ENCODE measurements around the gene TANC2. TPM values are rescaled to one million over a fixed set of nuclear protein-coding genes. Genes with fewer than 3 reads are reported as not detected.
"Not testable (repeated sequence)": the region's sequence is repeated elsewhere in the genome, so short reads cannot be mapped to it uniquely, and the experiment has no call there.

Gene TANC2
- total and polyA plus RNA-seq, 8 donors: 1.1 to 99.1 (median 9.3) TPM

- H3K4me1 ChIP-seq: peaks cover 0 to 14% (median 4%) of the 10 kb centered on the region in 4 donors
- H3K27me3 ChIP-seq: no peaks in the 10 kb centered on the region
- no peak overlapping the region for H3K4me3 ChIP-seq
- H3K9me3 ChIP-seq: peaks cover 0 to 6% (median 2%) of the 10 kb centered on the region in 4 donors
- H3K36me3 ChIP-seq: no peaks in the 10 kb centered on the region
- DNase-seq: no peak
- TF ChIP-seq CTCF (IDR thresholded peaks at IDR 0.05): no peak
- TF ChIP-seq POLR2A (IDR thresholded peaks at IDR 0.05): no peak
- no peak for TF ChIP-seq EP300 (IDR thresholded peaks at IDR 0.05)
- TF ChIP-seq POLR2AphosphoS5 (IDR thresholded peaks at IDR 0.05): no peak
- 71 to 80% (median 75%) methylated on average over 4 of the region's 4 CpGs for WGBS, 5 donors
- H3K27ac ChIP-seq: no peak overlapping the region
- intact Hi-C loops (cut with DNase I; ENCODE audit: low total_unique reads): no loop called here
Observed at GRCh38 chr17:62974788-62975187, 8.8 kb downstream of the TANC2 start.

GRCh38 chr17:62975206-62975605, 9.2 kb downstream of the TANC2 start:
- Histone ChIP-seq H3K4me3 (no peak overlapping the region), H3K27ac (no peak overlapping the region), H3K36me3 (no peaks in the 10 kb centered on the region), H3K9me3 (peaks cover 0 to 6% (median 2%) of the 10 kb centered on the region in 4 donors), H3K27me3 (no peaks in the 10 kb centered on the region), H3K4me1 (peaks cover 0 to 14% (median 4%) of the 10 kb centered on the region in 4 donors)
- intact Hi-C loops (cut with DNase I; ENCODE audit: low total_unique reads): no loop called here
- no peak for TF ChIP-seq POLR2A (IDR thresholded peaks at IDR 0.05)
- TF ChIP-seq EP300 (IDR thresholded peaks at IDR 0.05): no peak
- TF ChIP-seq CTCF (IDR thresholded peaks at IDR 0.05): no peak
- no peak for TF ChIP-seq POLR2AphosphoS5 (IDR thresholded peaks at IDR 0.05)
- 85 to 97% (median 92%) methylated on average over 2 of the region's 2 CpGs for WGBS, 5 donors
- no peak for DNase-seq

GRCh38 chr17:62976643-62977231, 10.7 kb downstream of the TANC2 start:
- DNase-seq; H3K36me3 ChIP-seq; H3K4me3 ChIP-seq; intact Hi-C loops (cut with DNase I; ENCODE audit: low total_unique reads); H3K4me1 ChIP-seq; H3K27me3 ChIP-seq; H3K9me3 ChIP-seq; H3K27ac ChIP-seq: not testable (repeated sequence)
- 86 to 93% (median 90%) methylated on average over 9 of the region's 9 CpGs for WGBS, 5 donors

GRCh38 chr17:62980842-62981241, 14.8 kb downstream of the TANC2 start:
- DNase-seq: no peak
- Histone ChIP-seq H3K27ac (no peak overlapping the region), H3K9me3 (peaks cover 0 to 18% (median 5%) of the 10 kb centered on the region in 4 donors), H3K36me3 (no peaks in the 10 kb centered on the region), H3K27me3 (no peaks in the 10 kb centered on the region), H3K4me3 (no peak overlapping the region), H3K4me1 (peaks cover 0 to 14% (median 0%) of the 10 kb centered on the region in 4 donors)
- 49 to 69% (median 64%) methylated on average over 3 of the region's 3 CpGs for WGBS, 5 donors
- no peak for TF ChIP-seq EP300 (IDR thresholded peaks at IDR 0.05)
- intact Hi-C loops (cut with DNase I; ENCODE audit: low total_unique reads): no loop called here

- no peak for TF ChIP-seq CTCF (IDR thresholded peaks at IDR 0.05)
- no peak for TF ChIP-seq POLR2AphosphoS5 (IDR thresholded peaks at IDR 0.05)
- no peak for TF ChIP-seq EP300 (IDR thresholded peaks at IDR 0.05)
- TF ChIP-seq POLR2A (IDR thresholded peaks at IDR 0.05): no peak
- no peak for DNase-seq
- H3K9me3 ChIP-seq: peaks cover 0 to 16% (median 3%) of the 10 kb centered on the region in 4 donors
- H3K36me3 ChIP-seq: no peaks in the 10 kb centered on the region
- no peak overlapping the region for H3K4me3 ChIP-seq
- 33 to 61% (median 45%) methylated on average over 2 of the region's 2 CpGs for WGBS, 5 donors
- H3K4me1 ChIP-seq: peaks cover 0 to 14% (median 0%) of the 10 kb centered on the region in 4 donors
- H3K27me3 ChIP-seq: no peaks in the 10 kb centered on the region
- intact Hi-C loops (cut with DNase I; ENCODE audit: low total_unique reads): no loop called here
- no peak overlapping the region for H3K27ac ChIP-seq
Observed at GRCh38 chr17:62981933-62982332, 15.9 kb downstream of the TANC2 start.
